B cell (primary cell): ENCODE data around the gene MAD1L1.

Experiments
- EZH2 ChIP-seq: IDR thresholded peaks from 2 replicates; pipeline ENCODE4 v1.6.1; 2012; ENCODE audit warnings: borderline replicate concordance, low read depth, mild to moderate bottlenecking, moderate library complexity, low read length; ENCODE audit not compliant: insufficient read depth, poor library complexity, severe bottlenecking
- TF ChIP-seq, protein P1 (sequence below): fragments of 200-600 bp; IDR thresholded peaks from one replicate; pipeline ENCODE4 v1.8.0; 2022; ENCODE audit warnings: antibody characterized with exemption, mild to moderate bottlenecking

- TF ChIP-seq, protein P1, sequence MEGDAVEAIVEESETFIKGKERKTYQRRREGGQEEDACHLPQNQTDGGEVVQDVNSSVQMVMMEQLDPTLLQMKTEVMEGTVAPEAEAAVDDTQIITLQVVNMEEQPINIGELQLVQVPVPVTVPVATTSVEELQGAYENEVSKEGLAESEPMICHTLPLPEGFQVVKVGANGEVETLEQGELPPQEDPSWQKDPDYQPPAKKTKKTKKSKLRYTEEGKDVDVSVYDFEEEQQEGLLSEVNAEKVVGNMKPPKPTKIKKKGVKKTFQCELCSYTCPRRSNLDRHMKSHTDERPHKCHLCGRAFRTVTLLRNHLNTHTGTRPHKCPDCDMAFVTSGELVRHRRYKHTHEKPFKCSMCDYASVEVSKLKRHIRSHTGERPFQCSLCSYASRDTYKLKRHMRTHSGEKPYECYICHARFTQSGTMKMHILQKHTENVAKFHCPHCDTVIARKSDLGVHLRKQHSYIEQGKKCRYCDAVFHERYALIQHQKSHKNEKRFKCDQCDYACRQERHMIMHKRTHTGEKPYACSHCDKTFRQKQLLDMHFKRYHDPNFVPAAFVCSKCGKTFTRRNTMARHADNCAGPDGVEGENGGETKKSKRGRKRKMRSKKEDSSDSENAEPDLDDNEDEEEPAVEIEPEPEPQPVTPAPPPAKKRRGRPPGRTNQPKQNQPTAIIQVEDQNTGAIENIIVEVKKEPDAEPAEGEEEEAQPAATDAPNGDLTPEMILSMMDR: no peak
- no peak for TF ChIP-seq EZH2
Measured at GRCh38 chr7:1809070-1809469, 423.7 kb downstream of the MAD1L1 start.
